H9 (cell line): ENCODE measurements around the gene GNA12. TPM values are rescaled to one million over a fixed set of nuclear protein-coding genes. Genes with fewer than 3 reads are reported as not detected.

Experiments
- DNase-seq: peaks from one replicate; pipeline ENCODE4 v3.0.0-alpha.2; 2017
- H2AFZ ChIP-seq: one replicate; pipeline ENCODE4 v1.6.1; 2013; ENCODE audit warnings: mild to moderate bottlenecking, low read length, control low read depth, moderate library complexity
- H2AK5ac ChIP-seq: 2 replicates; pipeline ENCODE4 v1.6.1; 2013; ENCODE audit warnings: low read length, control low read depth, mixed read lengths; ENCODE audit not compliant: insufficient read length
- H2BK120ac ChIP-seq: one replicate; pipeline ENCODE4 v1.6.1; 2013; ENCODE audit warnings: low read depth, mild to moderate bottlenecking, low read length, control low read depth, inconsistent platforms; ENCODE audit not compliant: poor library complexity, severe bottlenecking
- H2BK12ac ChIP-seq: 2 replicates; pipeline ENCODE4 v1.6.1; 2013; ENCODE audit warnings: low read length, control low read depth, mixed read lengths, low read depth; ENCODE audit not compliant: insufficient read length
- H2BK15ac ChIP-seq: 2 replicates; pipeline ENCODE4 v1.6.1; 2013; ENCODE audit warnings: low read depth, low read length, control low read depth
- H2BK20ac ChIP-seq: one replicate; pipeline ENCODE4 v1.6.1; 2013; ENCODE audit warnings: low read depth, mild to moderate bottlenecking, low read length, control low read depth, inconsistent platforms; ENCODE audit not compliant: poor library complexity, severe bottlenecking
- H2BK5ac ChIP-seq: 2 replicates; pipeline ENCODE4 v1.6.1; 2013; ENCODE audit warnings: low read length, control low read depth, mixed read lengths; ENCODE audit not compliant: insufficient read length
- H3K14ac ChIP-seq: 2 replicates; pipeline ENCODE4 v1.6.1; 2013; ENCODE audit warnings: low read length, control low read depth; ENCODE audit not compliant: insufficient read depth
- H3K18ac ChIP-seq: 2 replicates; pipeline ENCODE4 v1.6.1; 2013; ENCODE audit warnings: low read depth, mild to moderate bottlenecking, mixed read lengths, low read length, control low read depth; ENCODE audit not compliant: insufficient read length
- H3K23ac ChIP-seq: 2 replicates; pipeline ENCODE4 v1.6.1; 2013; ENCODE audit warnings: low read length, control low read depth, mixed read lengths, low read depth; ENCODE audit not compliant: insufficient read length
- H3K23me2 ChIP-seq: 2 replicates; pipeline ENCODE4 v1.6.1; 2013; ENCODE audit warnings: low read depth, mild to moderate bottlenecking, mixed read lengths, low read length, control low read depth; ENCODE audit not compliant: insufficient read length, poor library complexity, severe bottlenecking
- H3K27ac ChIP-seq: 2 replicates; pipeline ENCODE4 v1.5.1; 2013; ENCODE audit warnings: low read length, control low read depth, mixed read lengths, low read depth; ENCODE audit not compliant: insufficient read length
- H3K27me3 ChIP-seq: 2 replicates; pipeline ENCODE4 v1.6.1; 2013; ENCODE audit warnings: low read length, control low read depth, inconsistent platforms; ENCODE audit not compliant: insufficient read depth
- H3K4ac ChIP-seq: 2 replicates; pipeline ENCODE4 v1.6.1; 2013; ENCODE audit warnings: low read depth, mild to moderate bottlenecking, control low read depth, inconsistent platforms, low read length, moderate library complexity
- H3K4me1 ChIP-seq: 2 replicates; pipeline ENCODE4 v1.6.1; 2013; ENCODE audit warnings: low read length, control low read depth, inconsistent platforms; ENCODE audit not compliant: insufficient read depth
- H3K4me2 ChIP-seq: 2 replicates; pipeline ENCODE4 v1.6.1; 2013; ENCODE audit warnings: low read length, control low read depth, mixed read lengths; ENCODE audit not compliant: insufficient read length, insufficient read depth
- H3K56ac ChIP-seq: 2 replicates; pipeline ENCODE4 v1.6.1; 2013; ENCODE audit warnings: low read depth, mild to moderate bottlenecking, mixed read lengths, low read length, control low read depth; ENCODE audit not compliant: insufficient read length
- H3K79me1 ChIP-seq: 2 replicates; pipeline ENCODE4 v1.6.1; 2013; ENCODE audit warnings: low read depth, mild to moderate bottlenecking, moderate library complexity, low read length, control low read depth, inconsistent platforms; ENCODE audit not compliant: insufficient read depth, poor library complexity, severe bottlenecking
- H3K79me2 ChIP-seq: 2 replicates; pipeline ENCODE4 v1.6.1; 2013; ENCODE audit warnings: low read length, control low read depth, inconsistent platforms; ENCODE audit not compliant: insufficient read depth
- H3K9ac ChIP-seq: 2 replicates; pipeline ENCODE4 v1.6.1; 2013; ENCODE audit warnings: low read length, control low read depth, mixed read lengths; ENCODE audit not compliant: insufficient read length; ENCODE audit errors: extremely low read depth
- H3K9me3 ChIP-seq: one replicate; pipeline ENCODE4 v1.6.1; 2013; ENCODE audit warnings: low read depth, low read length, inconsistent platforms; ENCODE audit not compliant: control insufficient read depth
- H3T11ph ChIP-seq: one replicate; pipeline ENCODE4 v1.6.1; 2013; ENCODE audit warnings: mild to moderate bottlenecking, low read length, control low read depth, inconsistent platforms
- H4K20me1 ChIP-seq: one replicate; pipeline ENCODE4 v1.6.1; 2013; ENCODE audit not compliant: control insufficient read depth, insufficient read length, insufficient read depth
- H4K5ac ChIP-seq: 2 replicates; pipeline ENCODE4 v1.6.1; 2013; ENCODE audit warnings: low read depth, mild to moderate bottlenecking, mixed read lengths, low read length, control low read depth; ENCODE audit not compliant: insufficient read length
- H4K8ac ChIP-seq: replicated peaks from 2 replicates; pipeline ENCODE4 v1.6.1; 2013; ENCODE audit warnings: low read length, control low read depth, mixed read lengths, low read depth; ENCODE audit not compliant: insufficient read length
- H4K91ac ChIP-seq: 2 replicates; pipeline ENCODE4 v1.6.1; 2013; ENCODE audit warnings: low read depth, mild to moderate bottlenecking, moderate library complexity, mixed read lengths, low read length, control low read depth; ENCODE audit not compliant: insufficient read length
- H3K27ac Mint-ChIP-seq, 3 experiments: 2 replicates in 2 of 3; 3 replicates in 1 of 3; pipeline ENCODE4 v1.8.0; 2020 to 2021; ENCODE audit warnings: mixed read lengths in 3 of 3, mild to moderate bottlenecking in 1 of 3, moderate library complexity in 1 of 3
- H3K27me3 Mint-ChIP-seq: 2 replicates; pipeline ENCODE4 v1.8.0; 2021; ENCODE audit warnings: low read depth, mild to moderate bottlenecking, moderate library complexity, mixed read lengths
- H3K36me3 Mint-ChIP-seq, 3 experiments: 2 replicates in 2 of 3; 3 replicates in 1 of 3; pipeline ENCODE4 v1.8.0; 2020 to 2021; ENCODE audit warnings: low read depth in 3 of 3, mixed read lengths in 3 of 3; ENCODE audit not compliant: insufficient read depth in 1 of 3
- H3K4me1 Mint-ChIP-seq, 2 experiments: 2 replicates each; pipeline ENCODE4 v1.8.0; 2020; ENCODE audit warnings: mixed read lengths in 2 of 2
- H3K4me3 Mint-ChIP-seq, 2 experiments: 2 replicates in 1 of 2; 3 replicates in 1 of 2; pipeline ENCODE4 v1.8.0; 2020 to 2021; ENCODE audit warnings: mild to moderate bottlenecking in 2 of 2, mixed read lengths in 2 of 2, moderate library complexity in 1 of 2
- H3K9me3 Mint-ChIP-seq, 2 experiments: 2 replicates in 1 of 2; 3 replicates in 1 of 2; pipeline ENCODE4 v1.8.0; 2020; ENCODE audit warnings: mild to moderate bottlenecking in 2 of 2, mixed read lengths in 2 of 2, moderate library complexity in 1 of 2
- WGBS: extraction: QIAGEN DNeasy Blood & Tissue Kit; methylation state at CpG from one replicate; pipeline ENCODE4 v1.1.7; 2013; ENCODE audit warnings: missing lambda C conversion rate, low lambda C conversion rate, mixed read lengths; ENCODE audit not compliant: insufficient read length; ENCODE audit errors: extremely low coverage; 5-methylcytosine and 5-hydroxymethylcytosine counted together
- total RNA-seq: library from RNA; stranded (reverse); gene quantifications from 2 replicates; pipeline ENCODE4 v1.2.1, GENCODE V29; 2021
- TF ChIP-seq, protein P1 (sequence below): fragments of 200-600 bp; sonication (generic); conservative IDR thresholded peaks from 3 replicates; pipeline ENCODE4 v1.8.0; 2021; ENCODE audit warnings: antibody characterized with exemption, mild to moderate bottlenecking

The GNA12 gene
- total RNA-seq, 1 experiment from 2014 or later: 60.2 TPM

DNA sequence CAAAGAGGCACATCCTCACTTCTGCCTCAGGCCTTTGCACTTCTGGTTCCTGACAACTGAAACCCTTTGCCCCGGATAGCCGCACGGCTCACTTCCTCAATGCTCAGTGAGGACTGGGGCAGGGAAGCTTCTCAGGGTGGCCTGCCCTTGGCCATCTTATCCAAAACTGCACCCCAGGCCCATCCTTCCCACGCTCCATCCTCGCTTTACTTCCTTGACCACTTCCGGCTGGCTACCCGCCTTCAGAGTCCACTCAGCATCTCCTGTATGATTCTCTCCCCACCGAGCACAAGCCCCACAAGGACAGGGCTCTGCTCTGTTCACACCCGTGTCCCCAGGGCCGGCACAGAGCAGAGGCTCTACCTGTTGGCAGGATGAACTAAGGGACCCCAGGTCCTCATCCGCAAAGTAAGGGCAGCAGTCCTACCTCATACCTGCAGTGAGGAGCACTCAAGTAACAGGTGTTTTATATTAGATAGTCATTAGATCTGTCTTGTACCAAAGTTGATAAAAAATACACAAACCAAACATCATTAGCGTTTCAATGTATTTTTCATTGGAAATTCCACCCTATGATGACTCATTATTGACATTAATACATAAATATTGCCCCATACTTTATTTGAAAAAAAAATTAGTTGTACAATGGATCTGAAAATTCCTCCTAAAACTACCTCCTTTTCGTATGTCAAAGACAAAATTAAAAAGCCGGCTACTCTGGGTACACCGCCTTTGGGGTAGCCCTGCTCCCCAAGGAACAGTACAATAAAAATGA, 35.0 kb downstream of the GNA12 start:
- Histone ChIP-seq H3K79me2 (peaks cover 35% of the 10 kb centered on the region; the same call in 1 of the 2 replicates), H4K20me1 (no peaks in the 10 kb centered on the region)

More for the DNA sequence above, 35.0 kb downstream of the GNA12 start:
- no peak overlapping the region for H3K4ac ChIP-seq
- no peak overlapping the region for H3K27ac ChIP-seq
- no peak overlapping the region for H4K8ac ChIP-seq
- no peak overlapping the region for H3K14ac ChIP-seq
- DNase-seq: no peak
- no peak overlapping the region for H2BK120ac ChIP-seq
- no peaks in the 10 kb centered on the region for H3K9me3 ChIP-seq
- no peak overlapping the region for H2BK5ac ChIP-seq
- H3K18ac ChIP-seq: no peak overlapping the region
- Mint-ChIP-seq H3K4me3 (no peak overlapping the region), H3K27me3 (no peaks in the 10 kb centered on the region), H3K36me3 (peaks cover 4 to 14% (median 14%) of the 10 kb centered on the region in 3 experiments; a peak in 6 of 7 replicates), H3K4me1 (peaks cover 63 to 64% of the 10 kb centered on the region in 2 experiments), H3K27ac (peak overlapping the region; percentile 33 to 72 (median 35); a peak in 5 of 7 replicates), H3K9me3 (no peaks in the 10 kb centered on the region; a peak in 1 of 5 replicates)
- H3T11ph ChIP-seq: no peak overlapping the region
- H3K9ac ChIP-seq: no peak overlapping the region
- H4K5ac ChIP-seq: no peak overlapping the region
- H2BK20ac ChIP-seq: no peak overlapping the region
- H2AK5ac ChIP-seq: no peak overlapping the region
- no peak overlapping the region for H2AFZ ChIP-seq
- no peak overlapping the region for H3K23ac ChIP-seq
- no CpG with 5 or more reads among the region's 15 CpGs for WGBS
- peaks cover 8% of the 10 kb centered on the region for H3K79me1 ChIP-seq
- no peaks in the 10 kb centered on the region for H3K27me3 ChIP-seq
- TF ChIP-seq, protein P1, sequence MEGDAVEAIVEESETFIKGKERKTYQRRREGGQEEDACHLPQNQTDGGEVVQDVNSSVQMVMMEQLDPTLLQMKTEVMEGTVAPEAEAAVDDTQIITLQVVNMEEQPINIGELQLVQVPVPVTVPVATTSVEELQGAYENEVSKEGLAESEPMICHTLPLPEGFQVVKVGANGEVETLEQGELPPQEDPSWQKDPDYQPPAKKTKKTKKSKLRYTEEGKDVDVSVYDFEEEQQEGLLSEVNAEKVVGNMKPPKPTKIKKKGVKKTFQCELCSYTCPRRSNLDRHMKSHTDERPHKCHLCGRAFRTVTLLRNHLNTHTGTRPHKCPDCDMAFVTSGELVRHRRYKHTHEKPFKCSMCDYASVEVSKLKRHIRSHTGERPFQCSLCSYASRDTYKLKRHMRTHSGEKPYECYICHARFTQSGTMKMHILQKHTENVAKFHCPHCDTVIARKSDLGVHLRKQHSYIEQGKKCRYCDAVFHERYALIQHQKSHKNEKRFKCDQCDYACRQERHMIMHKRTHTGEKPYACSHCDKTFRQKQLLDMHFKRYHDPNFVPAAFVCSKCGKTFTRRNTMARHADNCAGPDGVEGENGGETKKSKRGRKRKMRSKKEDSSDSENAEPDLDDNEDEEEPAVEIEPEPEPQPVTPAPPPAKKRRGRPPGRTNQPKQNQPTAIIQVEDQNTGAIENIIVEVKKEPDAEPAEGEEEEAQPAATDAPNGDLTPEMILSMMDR: no peak
- H4K91ac ChIP-seq: no peak overlapping the region
- no peak overlapping the region for H2BK15ac ChIP-seq
- H3K23me2 ChIP-seq: no peaks in the 10 kb centered on the region
- H2BK12ac ChIP-seq: no peak overlapping the region
- peaks cover 11% of the 10 kb centered on the region; the same call in 1 of the 2 replicates for H3K4me1 ChIP-seq
- no peak overlapping the region for H3K56ac ChIP-seq
- H3K4me2 ChIP-seq: no peak overlapping the region
